HG02973 (cell line): ENCODE data around the gene CFAP97D1.
"Not testable (repeated sequence)": the region's sequence is repeated elsewhere in the genome, so short reads cannot be mapped to it uniquely, and the experiment has no call there.

Experiments used
- ATAC-seq: cut with Tn5 transposase; IDR thresholded peaks from one replicate; pipeline ENCODE4 v1.9.1; 2021; ENCODE audit warnings: moderate library complexity; ENCODE audit not compliant: unreplicated experiment

Gene CFAP97D1

DNA sequence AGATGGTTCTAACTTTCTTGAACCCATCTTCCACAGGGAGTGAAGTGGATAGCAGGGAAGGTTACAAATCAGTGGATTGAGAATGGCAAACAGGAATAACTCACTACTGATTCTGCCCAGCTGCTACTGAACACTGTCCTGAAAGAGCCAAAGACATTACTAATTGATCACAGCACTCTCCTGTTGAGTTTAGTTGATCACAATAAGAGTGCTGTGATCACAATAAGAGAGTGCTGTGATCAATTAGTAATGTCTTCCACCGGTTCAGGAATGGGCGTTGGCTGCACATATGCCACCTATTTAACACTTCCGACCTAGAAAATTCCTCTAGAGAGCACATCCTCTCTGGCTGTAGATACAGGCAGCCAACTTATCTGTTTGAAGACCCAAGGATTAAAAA is 11.4 kb downstream of the CFAP97D1 start:
- ATAC-seq = no peak

DNA sequence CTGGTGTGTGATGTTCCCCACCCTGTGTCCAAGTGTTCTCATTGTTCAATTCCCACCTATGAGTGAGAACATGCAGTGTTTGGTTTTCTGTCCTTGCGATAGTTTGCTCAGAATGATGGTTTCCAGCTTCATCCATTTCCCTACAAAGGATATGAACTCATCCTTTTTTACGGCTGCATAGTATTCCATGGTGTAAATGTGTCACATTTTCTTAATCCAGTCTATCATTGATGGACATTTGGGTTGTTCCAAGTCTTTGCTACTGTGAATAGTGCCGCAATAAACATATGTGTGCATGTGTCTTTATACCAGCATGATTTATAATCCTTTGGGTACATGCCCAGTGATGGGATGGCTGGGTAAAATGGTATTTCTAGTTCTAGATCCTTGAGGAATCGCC is 12.4 kb downstream of the CFAP97D1 start:
- ATAC-seq = not testable (repeated sequence)

DNA sequence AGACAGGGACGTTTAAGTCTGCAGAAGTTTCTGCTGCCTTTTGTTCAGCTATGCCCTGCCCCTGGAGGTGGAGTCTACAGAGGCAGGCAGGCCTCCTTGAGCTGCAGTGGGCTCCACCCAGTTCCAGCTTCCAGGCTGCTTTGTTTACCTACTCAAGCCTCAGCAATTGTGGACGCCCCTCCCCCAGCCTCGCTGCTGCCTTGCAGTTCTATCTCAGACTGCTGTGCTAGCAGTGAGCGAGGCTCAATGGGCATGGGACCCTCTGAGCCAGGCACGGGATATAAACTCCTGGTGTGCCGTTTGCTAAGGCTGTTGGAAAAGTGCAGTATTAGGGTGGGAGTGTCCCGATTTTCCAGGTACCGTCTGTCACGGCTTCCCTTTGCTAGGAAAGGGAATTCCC is 17.8 kb downstream of the CFAP97D1 start:
- ATAC-seq = not testable (repeated sequence)

DNA sequence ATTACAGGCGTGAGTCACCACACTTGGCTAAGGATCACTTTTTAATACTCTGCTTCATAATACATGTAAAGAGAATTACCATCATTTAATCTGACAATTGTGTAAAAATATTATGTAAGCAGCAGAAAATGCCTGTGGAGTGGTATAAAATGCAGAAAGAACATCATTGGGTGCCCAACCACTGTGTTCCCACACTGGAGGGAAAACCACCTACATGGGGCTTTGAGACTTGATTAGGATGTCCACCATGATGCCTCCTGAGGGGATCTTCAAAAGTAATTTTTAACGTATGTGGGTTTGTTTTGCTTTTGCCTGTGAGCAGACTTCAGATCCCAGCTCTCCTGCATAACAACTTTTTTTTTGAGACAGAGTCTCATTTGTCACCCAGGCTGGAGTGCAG is 18.8 kb downstream of the CFAP97D1 start:
- no peak for ATAC-seq

DNA sequence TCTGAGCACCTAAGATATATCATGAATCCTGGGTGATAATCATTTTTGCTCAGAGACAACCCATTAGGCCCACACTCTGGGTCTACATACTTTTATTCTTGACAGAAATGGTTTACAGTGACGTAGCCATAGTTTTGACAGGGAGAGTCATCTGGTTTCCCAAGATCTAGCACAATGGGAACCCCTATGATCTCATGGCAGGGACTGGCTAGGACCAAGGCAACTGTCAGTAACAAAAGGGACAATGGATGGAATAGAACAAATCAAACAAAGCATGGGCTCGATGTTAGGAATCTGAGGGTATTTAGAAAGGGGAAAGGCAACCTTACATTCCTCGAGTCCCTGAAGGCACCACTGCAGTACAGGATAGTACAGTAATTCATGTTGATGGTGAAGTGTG is 20.5 kb downstream of the CFAP97D1 start:
- ATAC-seq = no peak

DNA sequence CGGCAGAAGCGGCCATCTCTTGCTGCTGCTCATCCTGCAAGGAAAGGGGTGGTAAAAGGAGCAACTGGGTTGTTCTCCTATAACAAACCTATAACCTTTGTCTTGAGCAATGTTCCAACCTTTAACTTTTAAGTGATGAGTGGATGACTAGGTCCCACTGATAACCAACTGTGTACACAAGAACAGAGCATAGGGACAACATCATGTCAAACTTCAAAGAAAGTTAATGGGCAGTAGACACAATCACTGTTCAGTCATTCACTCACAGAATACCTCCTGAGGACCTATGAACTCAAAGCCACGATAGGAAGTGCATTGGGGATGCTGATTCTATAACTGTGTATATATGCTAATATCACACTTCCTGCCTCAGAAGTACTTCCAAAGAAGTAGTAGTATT is 21.6 kb downstream of the CFAP97D1 start:
- ATAC-seq = no peak

DNA sequence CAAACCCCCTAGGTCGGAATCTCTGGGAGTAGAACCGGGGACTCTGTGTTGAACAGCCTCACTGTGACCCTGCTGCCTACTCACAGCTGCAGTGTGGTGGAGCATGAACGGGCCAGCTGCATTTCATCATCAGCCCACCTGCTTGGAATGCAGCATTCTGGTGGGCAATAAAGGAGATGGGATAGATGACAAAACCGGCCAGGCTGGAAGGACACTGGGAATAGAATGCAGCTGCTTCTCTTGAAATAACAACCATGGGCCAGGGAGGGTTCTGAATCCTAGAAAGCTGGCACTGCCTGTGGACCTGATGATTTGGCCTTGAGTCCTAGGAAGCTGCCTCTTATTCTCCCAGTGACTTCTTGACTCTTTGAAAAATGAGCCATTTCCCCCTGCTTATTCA is 23.5 kb downstream of the CFAP97D1 start:
- ATAC-seq = no peak

DNA sequence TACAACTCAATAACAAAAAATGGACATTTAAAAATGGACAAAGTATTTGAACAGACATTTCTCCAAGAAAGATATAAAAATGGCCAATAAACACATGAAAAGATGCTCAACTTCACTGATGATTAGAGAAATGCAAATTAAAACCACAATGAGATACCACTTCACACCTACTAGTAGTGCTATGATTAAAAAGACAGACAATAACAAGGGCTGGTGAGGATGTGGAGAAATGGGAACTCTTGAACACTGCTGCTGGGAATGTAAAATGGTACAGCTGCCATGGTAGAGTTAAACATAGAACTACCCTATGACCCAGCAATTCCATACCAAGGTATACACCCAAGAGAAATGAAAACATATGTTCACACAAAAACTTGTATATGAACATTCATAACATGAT is 24.9 kb downstream of the CFAP97D1 start:
- no peak for ATAC-seq

DNA sequence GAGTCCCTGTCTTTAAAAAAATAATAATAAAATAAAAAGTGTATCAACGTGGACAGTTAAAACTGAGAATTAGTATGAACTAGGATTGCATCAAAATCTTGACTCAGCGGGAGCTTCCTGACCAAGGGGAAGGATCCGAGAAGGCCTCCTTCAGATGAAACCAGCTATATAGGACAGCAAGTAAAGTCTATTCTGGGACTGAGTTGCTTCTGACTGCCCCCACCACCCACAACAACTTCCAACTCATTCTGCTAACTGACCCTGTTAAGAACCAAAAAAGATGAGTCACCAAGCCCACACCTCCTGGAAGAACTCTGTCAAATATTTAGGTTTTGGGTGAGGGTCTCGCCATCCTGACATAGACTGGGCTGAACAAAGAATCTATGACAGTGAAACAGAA is 27.8 kb downstream of the CFAP97D1 start:
- no peak for ATAC-seq

DNA sequence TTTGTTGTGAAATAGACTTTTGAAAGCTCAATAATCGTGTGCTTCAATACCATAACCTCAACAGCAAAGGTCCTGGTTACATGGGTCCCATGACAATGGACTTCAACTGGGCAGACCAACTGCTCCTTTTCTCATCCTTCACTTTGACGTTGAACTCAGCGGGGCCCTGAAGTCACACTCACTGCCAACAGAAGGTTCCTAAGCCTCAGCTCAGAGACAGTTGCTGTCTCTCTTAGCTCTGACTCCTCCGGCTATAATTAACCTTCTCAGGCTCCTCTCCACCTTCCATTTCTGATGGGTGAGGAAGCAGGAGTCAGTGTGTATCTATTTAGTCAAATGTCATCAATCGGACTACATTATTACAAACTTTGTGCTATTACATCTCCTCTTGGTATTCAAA is 28.9 kb downstream of the CFAP97D1 start:
- ATAC-seq = no peak

DNA sequence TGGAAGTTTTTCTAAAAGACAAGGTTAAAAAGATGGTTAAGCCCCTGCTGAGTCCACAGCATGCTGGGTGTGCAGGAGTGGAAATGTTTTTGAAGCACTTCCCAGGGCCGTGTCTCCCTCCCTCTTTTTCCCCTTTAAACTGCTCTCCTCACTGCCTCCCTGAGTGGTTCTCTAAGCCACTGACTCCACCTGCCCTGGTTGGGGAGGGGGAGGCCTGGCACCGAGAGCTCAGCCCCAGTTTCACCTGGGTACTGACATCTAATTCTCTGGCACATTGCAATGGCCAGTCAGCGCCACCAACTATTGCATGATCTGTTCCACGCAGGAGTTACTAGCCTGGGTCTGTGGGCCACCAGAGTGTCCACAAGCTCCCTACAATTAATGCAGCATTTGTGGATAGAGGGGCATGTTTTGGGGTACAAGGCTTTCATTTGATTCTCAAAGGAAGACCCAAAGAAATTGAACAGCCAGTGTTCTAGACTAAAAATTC is 30.0 kb downstream of the CFAP97D1 start:
- ATAC-seq = no peak

DNA sequence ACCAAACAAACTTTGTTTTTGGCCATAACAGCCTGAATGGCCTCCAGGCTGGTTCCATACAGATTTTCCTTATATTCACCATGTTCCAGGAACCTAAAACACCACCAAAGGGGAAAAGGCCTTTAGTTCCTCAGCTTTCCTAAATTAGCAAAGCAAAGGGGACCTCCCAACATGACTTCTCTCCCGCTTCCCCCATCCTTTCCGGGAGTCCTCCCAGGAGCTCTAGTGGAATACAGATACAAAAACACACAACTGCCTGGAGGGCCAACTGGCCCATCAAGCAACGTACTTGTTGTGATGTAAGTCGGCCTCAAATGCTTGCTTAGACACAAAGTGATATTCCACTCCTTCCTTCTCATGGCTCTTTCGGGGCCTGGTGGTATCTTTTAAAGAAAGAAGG is 30.6 kb downstream of the CFAP97D1 start:
- ATAC-seq = no peak

DNA sequence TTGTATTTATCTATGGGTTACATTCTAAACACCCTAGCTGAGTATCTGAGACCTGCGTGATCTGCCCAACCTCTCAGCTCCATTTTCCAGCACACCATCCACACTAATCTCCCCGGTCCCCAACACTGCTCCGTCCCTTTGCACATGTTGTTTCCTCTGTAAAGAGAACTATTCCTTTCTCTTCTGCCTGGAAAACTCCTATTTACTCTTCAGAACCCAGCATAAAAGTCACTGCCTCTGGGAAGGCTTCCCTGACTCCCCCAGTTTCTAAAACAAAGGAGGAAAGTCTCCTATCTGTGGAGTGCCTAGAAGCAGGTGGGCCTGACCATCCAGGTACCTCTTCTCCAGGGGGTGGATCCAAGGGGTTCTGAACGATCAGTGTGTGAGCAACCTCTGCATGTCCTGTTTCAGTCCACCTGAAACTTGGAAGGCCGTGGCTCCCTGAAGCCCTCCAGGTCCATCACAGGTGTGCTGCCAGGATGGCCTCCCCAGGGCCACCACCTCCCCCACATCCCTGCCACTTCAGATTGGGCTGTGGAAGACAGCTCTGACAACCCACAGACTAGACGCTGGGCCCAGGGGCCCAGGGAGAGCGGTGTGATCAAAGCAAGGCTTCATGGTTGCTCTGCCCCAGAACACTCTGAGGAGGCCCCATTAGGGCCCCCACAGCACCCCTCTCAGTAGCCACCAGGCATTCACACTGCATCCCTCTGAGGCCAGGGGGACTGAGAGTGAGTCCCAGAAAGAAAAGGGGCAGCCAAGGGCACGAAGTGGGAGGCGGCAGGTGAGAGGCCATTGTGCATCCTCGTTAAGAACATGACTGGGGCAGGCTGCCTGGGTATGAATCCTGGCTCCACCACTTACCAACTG is 32.4 kb downstream of the CFAP97D1 start:
- ATAC-seq = no peak

DNA sequence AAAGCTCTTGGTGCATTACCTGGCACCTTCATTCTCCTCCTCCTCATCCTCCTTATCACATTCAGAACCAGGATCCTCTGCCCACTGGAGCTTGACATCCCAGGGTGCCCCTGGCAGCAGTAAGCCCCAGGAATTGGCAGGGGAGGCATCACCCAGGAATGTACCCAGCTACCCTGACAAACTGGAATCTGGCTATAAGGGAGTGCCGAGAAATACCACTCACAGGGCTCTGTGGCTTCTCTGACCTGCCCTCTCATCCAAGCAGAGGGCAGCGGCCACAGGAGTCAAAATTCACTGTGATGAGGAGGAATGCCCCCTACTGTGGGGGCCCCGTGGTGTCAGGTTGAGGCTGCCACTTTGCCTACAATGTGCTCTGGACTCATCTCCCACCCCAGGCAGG is 33.2 kb downstream of the CFAP97D1 start:
- ATAC-seq = no peak

DNA sequence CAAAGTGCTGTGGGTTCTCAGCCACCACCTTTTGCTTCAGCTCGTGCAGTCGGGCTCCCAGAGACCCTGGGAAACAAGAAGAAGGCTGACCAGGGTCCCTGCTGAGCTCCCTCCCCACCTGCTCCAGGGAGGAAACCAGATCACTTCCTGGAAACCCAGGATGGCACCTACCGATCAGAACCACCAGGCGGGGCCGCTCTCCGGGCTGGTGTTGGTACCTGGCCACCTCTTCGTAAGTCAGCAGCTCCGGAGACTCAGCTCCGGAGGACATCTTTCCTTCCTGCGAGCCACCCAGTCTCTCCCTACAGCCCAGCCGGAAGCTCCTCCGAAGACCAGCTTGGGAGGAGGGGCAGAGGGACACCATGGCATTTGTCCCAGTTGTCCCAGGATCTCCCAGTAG is 33.8 kb downstream of the CFAP97D1 start:
- ATAC-seq = no peak

DNA sequence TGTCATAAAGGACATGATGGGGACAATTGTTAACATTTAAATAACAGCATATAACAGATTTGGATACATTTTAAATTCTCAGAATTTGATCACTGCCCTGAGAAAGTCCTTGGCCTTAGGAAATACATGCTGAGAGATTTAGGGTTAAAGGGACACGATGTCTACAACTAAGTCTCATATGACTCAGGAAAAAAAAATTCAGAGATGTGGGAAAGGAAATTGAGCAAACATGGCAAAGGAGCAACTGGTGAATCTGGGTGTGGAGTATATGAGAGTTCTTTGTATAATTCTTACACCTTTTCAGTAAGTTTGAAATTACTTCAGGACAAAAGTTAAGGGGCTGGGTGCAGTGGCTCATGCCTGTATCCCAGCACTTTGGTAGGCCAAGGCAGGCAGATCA is 34.5 kb downstream of the CFAP97D1 start:
- no peak for ATAC-seq

DNA sequence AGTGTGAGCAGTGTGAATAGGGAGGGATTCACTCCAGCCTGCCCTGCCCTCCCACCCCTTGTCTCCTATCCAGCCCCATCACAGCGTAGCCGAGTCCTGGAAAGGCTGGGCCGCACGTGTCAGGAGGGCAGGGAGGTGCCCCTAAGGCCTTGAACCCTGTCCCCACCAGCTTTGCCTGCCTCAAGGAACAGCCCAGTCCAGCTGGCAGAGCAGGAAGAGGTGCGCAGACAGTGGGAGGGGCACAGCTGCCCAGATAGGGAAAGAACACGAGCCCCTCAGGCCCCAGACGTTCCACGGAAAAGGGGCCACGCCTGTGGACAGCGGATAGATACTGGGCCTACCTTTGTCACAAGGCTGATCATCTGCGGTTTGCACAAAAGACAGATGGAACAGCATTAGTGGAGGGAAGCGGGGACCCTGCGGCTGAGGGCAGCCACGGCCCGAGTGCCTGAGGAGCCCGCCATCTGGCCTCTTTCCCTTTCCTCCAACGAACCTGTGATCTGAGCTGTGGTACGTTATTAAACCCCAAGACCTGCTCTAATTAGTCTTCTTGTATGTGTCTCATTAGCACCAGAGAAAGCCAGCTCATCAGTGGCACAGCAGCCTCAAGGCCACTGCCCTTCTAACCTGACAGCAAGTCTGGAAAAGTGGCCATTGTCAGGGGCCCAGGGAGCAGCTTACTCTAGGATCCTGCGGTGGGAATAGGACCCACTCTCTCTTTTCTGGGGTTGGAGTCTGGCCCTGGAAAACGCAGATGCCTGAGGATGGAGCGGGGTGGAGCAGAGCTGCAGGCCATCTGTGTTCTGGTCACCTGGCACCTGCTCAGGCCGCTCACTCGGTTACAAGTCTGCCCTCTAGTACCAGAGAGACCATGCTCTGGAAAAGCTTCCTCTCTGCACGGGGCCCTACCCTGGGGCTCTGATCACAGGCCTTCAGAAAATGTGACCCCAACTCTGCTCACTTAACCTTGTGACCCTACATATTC is 36.4 kb downstream of the CFAP97D1 start:
- ATAC-seq = no peak

DNA sequence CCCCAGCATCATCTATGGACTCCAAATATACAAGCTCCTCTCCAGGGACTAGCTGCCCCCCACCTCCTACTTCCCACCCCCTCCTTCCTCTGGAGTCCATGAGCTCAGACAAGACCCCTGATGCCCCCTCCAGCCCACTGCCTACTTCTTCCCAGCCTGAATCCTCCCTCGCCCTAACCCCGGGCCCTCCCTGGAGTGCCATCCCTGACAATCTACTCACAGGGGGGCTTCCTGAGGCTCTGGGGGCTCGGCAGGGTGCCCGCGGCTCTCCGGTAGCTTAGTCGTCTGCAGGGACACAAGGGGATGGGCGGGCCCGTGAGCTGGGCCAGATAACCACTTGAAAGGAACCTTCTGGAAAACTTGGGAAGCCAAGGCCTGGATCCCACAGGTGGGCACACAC is 37.6 kb downstream of the CFAP97D1 start:
- ATAC-seq = no peak

DNA sequence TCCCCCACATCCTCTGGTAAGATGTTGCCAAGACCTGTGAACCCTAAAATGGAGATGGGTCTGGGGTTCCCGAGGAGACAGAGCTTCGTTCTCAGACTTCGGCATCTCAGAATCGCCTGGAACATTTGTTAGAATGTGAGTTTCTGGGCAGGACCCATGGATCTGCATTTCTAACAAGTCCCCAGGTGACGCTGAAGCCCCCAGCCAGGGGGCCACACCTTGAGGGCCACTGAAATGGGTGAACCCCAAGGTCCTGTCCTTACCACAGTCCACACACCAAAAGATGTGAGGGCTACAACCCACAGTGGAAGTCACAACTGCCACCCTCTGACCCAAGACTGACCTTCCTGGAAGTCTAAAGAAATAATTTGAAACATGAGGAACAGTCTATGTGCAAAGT is 38.7 kb downstream of the CFAP97D1 start:
- ATAC-seq = no peak

DNA sequence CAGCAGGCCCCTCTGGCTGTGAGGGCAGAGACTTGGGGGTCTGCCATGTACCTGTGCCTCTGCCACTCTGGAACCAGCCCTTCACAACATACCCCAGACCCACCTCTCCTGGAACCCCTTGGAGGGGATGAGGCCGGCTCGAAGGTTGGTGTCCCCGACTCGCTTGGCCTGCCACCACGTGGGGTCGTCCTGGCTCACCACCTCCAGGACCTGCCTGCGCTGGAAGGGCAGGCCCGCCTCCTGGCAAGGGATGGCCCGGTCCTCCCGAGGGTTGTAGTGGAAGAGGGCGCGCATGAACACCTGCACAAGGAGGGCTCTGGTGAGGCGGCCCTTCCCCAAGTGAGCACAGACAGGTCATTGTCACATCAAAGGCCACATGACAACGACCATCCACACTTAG is 40.5 kb downstream of the CFAP97D1 start:
- ATAC-seq = no peak

DNA sequence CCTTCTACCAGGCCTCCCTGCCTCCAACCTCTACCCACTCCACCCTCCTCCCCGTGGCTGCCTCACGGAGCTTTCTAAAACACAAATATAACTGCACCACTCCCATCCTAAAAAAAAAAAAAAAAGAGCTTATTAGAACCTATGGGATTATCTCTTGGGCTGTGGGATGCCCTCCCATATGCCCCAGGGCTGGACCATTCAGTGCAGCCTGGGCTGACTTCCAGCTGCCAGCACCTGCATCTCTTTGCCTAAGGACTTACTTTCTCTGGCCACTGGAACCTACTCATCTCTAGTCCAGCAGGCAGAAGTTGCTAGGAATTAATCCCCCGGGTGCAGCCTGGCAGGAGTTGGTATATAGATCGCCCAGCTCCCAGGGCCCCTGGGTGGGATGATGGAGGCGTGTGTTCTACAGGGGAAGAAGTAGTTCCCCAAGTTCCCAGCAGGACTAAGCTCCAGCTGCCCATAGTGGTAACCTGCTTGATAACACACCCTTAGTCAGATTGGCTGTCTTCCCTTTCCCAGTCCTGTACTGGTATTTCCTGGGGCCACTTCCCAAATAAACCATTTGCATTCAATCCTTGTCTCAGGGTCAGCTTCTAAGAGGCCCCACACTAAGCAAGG is 42.4 kb downstream of the CFAP97D1 start:
- no peak for ATAC-seq
